A673 (cell line): ENCODE data around the gene SORL1-AS1.

Experiments
- EZH2 ChIP-seq: fragments of 200-600 bp; sonication (generic); IDR thresholded peaks from 2 replicates; pipeline ENCODE4 v1.6.1; 2017; ENCODE audit warnings: borderline replicate concordance, low read depth, mild to moderate bottlenecking, mixed read lengths, antibody characterized with exemption, low read length; ENCODE audit not compliant: poor library complexity, severe bottlenecking
- TF ChIP-seq, protein P1 (sequence below): fragments of 300-800, 200-600 bp; sonication (generic); conservative IDR thresholded peaks from 2 replicates; pipeline ENCODE4 v1.5.1; 2017; ENCODE audit warnings: low read depth, mild to moderate bottlenecking, antibody characterized with exemption, low read length, moderate library complexity, mixed read lengths

- TF ChIP-seq, protein P1, sequence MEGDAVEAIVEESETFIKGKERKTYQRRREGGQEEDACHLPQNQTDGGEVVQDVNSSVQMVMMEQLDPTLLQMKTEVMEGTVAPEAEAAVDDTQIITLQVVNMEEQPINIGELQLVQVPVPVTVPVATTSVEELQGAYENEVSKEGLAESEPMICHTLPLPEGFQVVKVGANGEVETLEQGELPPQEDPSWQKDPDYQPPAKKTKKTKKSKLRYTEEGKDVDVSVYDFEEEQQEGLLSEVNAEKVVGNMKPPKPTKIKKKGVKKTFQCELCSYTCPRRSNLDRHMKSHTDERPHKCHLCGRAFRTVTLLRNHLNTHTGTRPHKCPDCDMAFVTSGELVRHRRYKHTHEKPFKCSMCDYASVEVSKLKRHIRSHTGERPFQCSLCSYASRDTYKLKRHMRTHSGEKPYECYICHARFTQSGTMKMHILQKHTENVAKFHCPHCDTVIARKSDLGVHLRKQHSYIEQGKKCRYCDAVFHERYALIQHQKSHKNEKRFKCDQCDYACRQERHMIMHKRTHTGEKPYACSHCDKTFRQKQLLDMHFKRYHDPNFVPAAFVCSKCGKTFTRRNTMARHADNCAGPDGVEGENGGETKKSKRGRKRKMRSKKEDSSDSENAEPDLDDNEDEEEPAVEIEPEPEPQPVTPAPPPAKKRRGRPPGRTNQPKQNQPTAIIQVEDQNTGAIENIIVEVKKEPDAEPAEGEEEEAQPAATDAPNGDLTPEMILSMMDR = no peak
- TF ChIP-seq EZH2 = no peak
Measured at GRCh38 chr11:121394785-121395184, 58.0 kb downstream of the SORL1-AS1 start.
